ENCODE results near the gene PFN3.

DNA sequence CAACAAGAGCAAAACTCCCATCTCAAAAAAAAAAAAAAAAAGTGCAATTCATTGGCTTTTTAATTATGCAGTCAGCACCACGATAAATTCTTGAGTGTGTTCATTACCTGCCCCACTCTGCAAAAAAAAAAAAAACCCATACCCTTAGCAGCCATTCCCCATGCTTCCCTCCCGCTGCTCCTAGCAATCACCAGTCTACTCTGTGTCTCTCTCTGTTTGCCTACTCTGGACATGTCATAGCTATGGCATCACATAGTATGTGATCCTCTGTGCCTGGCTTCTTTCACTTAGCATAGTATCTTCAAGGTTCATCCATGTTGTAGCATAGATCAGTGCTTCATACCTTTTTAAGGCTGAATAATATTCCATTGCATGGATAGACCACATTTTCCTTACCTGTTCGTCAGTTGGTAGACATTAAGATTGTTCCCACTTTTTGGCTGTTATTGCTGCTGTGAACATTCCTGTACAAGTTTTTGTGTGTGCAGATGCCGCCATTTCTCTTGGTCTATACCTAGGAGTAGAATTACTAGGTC is 39.1 kb upstream of the PFN3 start:
- TF ChIP-seq CTCF (conservative IDR thresholded peaks at IDR 0.05; ENCODE audit: low read depth, low read length) (no peak), MAZ (IDR thresholded peaks at IDR 0.05; ENCODE audit: borderline replicate concordance, low read depth, low read length) (no peak), POLR2A (IDR thresholded peaks at IDR 0.05; ENCODE audit: low read depth, low read length) (no peak)

Measured in IMR-90 (cell line).